SH-SY5Y (cell line): Measurements from ENCODE around the gene GABARAPL2.

Experiments
- GATA2 ChIP-seq: IDR thresholded peaks from 2 replicates; pipeline ENCODE4 v1.6.1; 2011; ENCODE audit warnings: mild to moderate bottlenecking, low read depth, low read length
- GATA3 ChIP-seq: IDR thresholded peaks from 2 replicates; pipeline ENCODE4 v1.6.1; 2011; ENCODE audit warnings: low read depth, mild to moderate bottlenecking, low read length, moderate library complexity

GABARAPL2 gene

GRCh38 chr16:75614066-75614897, 48.1 kb downstream of the GABARAPL2 start:
- no peak for TF ChIP-seq GATA3
- no peak for TF ChIP-seq GATA2

- TF ChIP-seq GATA2 = no peak
- no peak for TF ChIP-seq GATA3
Observed at GRCh38 chr16:75615619-75616018, 49.4 kb downstream of the GABARAPL2 start.

DNA sequence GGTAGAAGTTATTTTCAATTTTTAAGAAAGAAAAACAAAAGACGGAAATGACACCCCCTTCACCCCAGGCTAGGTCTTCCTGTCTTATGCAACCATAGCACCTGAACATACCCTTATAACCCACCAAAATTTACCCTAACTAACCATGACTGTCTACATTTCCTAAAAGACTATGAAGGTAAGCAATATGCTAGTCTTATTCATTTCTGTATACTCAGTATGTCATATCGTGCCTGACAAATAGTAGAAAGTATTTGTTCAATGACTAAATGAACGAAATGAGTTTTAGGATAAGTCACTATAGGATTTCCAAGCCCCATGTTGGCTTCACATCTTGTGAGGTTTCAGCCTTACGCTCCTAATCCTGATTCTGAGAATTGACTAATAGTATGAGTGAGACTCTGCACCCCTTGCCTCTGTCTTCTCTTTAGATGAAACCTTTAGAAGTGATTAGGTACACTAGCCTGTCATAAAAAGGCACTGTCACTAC, 50.4 kb downstream of the GABARAPL2 start:
- TF ChIP-seq GATA3 (no peak), GATA2 (no peak)

DNA sequence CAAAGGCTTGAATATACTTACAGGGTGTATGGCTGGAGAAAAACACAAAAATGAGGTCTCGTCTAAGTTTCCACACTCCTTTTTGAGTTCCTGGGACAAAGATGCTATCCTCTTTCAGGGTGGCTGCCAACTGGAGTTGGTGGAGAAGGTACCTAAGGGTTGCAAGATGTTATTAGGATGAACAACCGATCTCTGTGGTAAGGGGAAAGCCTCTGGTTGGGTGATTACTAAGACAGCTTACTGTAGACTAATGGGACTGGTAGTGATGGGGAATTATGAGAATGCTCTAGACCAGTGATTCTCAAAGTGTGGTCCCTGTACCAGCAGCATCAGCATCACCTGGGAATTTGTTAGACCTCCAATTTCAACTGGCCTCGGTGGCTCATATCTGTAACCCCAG, 50.9 kb downstream of the GABARAPL2 start:
- TF ChIP-seq GATA3 = no peak
- TF ChIP-seq GATA2 = no peak

DNA sequence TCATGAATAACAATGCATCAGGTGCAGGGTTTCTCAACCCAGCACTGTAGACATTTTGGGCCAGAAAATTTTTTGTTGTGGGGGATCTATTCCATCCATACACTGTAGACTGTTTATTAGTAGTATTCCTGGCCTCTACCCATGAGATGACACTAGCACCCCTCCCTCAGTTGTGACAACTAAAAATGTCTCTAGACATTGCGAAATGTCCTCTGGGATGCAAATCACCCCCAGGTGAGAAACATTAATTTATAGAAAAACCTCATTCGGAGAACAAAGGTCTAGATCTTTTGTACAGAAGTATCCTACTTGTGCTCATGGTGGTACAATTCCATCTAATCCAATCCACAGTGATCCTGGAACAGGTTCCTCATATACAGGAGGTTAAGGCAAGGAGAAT, 52.6 kb downstream of the GABARAPL2 start:
- TF ChIP-seq GATA3 = no peak
- TF ChIP-seq GATA2 = no peak

GRCh38 chr16:75620326-75621169, 54.4 kb downstream of the GABARAPL2 start:
- TF ChIP-seq GATA3 = no peak
- no peak for TF ChIP-seq GATA2

GRCh38 chr16:75621170-75621477, 54.9 kb downstream of the GABARAPL2 start:
- TF ChIP-seq GATA3 = no peak
- TF ChIP-seq GATA2 = peak; percentile 48; the same call in 1 of the 2 replicates

GRCh38 chr16:75622761-75623605, 56.8 kb downstream of the GABARAPL2 start, which contains the start of gene ADAT1:
TSS of gene ADAT1 (minus strand) at chr16:75623281. CDS start at chr16:75620799, 2,482 bp downstream.
- TF ChIP-seq GATA2 (no peak), GATA3 (no peak)

DNA sequence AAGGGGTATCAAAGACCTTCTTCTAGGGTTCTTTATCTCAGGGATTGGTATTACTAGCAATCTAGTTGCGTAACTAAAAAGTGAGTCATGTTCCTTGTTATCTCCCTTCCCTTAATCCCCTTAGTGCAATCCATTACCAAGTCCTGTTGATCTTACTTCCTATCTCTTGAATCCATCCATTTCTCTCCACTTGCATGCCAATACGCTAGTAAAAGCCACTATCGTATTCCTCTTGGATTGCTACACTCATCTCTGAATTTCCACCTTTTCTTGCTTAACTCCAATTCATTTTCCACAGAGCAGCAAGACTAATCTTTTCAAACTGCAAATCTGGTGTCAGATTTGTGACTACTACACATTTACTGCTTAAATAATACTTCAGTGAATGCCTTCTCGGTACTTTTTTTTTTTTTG, 58.7 kb downstream of the GABARAPL2 start:
- no peak for TF ChIP-seq GATA2
- TF ChIP-seq GATA3 = no peak

DNA sequence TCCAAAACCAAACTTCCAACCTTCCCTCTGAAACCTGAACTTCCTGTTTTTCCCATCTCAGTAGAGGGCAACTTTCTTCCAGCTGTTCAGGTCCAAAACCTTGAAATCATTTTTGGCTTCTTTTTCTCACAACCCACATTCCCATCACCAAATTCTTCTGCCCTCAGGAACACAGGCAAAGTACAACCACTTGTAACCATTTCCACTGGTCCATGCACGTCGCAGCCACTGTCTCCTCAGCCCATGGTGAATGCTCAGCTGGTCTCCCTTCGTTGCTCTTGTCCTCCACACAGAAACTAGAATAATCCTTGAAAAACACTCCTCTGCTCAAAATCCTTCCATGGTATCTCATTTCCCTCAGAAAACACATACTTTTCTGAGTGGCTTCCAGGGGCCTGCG, 60.6 kb downstream of the GABARAPL2 start:
- TF ChIP-seq GATA2 = no peak
- TF ChIP-seq GATA3 = no peak
